NK-92 (cell line): ENCODE measurements around the gene HMOX1.

Experiments
- DNase-seq: peaks from one replicate; lab custom pipeline; 2025; ENCODE audit not compliant: unreplicated experiment; lab: John Stamatoyannopoulos, UW

Gene HMOX1

DNA sequence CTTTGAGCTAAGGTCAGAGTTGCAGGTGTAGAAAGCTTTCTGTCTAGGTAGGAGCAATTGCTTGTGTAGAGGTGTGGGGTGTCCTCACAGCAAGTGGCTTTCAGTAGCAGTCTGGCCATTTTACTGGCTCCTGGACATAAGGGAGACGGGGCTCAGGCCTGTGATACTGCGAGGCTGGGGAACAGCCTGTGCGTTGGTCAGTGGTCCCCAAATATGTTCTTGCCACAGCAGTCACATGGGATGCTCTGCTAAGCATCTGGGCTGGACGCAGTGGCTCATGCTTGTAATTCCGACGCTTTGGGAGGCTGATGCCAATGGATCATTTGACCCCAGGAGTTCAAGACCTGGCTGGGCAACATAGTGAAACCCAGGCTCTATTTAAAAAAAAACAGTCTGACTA is 21.0 kb downstream of the HMOX1 start:
- DNase-seq = no peak

- DNase-seq = no peak
These were observed 22.5 kb downstream of the HMOX1 start for GRCh38 chr22:35403356-35403755.

DNA sequence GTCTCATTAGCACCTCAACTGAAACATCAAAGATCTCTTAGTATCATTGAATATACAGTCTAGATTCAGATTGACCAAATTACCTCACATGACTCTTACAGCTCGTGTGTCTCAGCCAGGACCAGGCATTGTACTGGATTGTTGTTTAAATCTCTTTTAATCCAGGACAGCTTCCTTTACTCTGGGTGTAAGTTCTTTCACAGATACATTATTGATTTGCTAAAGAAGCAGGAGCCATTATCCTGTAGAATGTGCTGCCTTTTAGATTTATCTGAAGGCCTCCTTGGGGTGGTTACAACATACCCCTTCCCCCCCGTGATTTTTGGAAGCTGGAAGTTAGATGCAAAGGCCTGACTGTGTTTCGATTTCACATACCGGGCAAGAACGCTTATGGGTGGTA is 23.3 kb downstream of the HMOX1 start:
- DNase-seq = no peak

GRCh38 chr22:35406443-35406842 is 25.5 kb downstream of the HMOX1 start:
- no peak for DNase-seq

DNA sequence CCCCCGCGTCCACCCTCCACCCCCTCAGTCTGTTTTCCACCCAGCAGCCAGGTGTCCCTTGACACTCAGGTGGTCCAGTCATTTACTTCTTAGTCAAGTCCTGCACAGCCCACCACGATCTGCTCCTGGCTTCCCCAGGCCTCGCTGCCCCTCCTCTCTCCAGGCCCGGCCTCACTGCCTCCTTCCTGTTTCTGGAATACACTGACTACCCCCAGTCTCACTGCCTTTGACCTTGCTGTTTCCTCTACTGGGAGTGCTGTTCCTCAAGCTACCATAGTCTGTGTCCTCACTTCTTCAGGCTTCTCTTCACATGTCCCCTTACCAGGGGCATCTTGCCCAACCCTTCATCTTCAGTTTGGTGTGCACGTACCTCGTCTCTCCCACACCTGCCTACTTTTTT is 26.5 kb downstream of the HMOX1 start:
- no peak for DNase-seq

DNA sequence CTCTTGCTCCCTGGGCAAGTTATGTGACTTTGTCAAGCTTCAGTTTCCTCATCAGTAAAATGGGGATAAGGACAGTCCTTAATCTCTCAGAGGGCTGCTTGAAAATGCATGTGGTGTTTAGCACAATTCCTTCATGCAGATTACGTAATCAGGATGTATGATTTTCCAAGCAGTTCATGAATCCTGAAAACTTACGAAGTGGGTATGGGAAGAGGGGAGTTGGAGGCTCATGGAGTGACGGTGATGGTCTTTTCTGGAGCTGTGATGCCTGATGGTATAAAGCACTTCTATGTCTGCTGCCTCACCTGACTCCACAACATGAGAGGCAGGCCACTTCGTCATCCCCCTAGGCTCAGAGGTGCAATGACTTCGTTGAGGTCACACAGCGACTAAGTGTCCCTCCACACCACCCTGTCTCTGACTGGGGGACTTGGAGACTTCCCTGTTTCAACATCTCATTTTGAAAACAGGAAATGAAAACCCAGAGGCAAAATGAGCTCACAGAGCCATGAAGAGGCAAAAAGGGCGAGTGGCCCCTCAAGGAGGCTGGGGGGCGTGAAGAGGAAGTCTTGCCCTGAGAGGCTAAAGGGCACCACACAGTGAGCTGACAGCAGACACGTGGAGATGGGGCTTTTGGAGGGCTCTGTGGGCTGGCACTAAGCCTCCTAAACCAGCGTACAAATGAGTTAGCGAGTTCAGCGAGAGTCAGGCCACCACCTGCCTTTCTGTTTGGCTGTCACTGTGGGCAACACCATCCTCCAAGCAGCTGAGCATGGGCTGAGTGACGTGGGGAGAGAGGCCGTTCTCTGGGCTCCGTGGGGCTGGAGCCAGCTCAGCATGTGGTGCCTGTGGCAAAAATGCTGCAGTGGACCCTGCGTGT is 29.1 kb downstream of the HMOX1 start:
- no peak for DNase-seq

- no peak for DNase-seq
These were observed 29.8 kb downstream of the HMOX1 start for GRCh38 chr22:35410663-35411034.

- DNase-seq = no peak
These were observed 30.2 kb downstream of the HMOX1 start for GRCh38 chr22:35411102-35411501.

DNA sequence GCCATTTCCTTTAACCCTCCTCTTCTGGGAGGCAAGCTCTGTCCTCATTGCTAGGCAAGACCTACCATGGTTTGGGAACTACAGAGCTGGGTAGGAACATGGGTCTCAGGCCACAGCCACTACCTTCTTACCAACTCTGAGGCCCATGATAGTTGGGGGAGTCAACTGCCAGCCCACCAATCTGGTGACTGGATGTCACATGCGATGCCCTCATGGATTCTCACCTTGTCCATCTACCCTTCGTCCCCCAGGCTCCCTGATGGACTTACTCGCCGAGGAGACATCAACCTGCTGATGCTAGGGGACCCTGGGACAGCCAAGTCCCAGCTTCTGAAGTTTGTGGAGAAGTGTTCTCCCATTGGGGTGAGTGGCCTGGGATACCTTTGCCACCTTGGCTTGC is 32.7 kb downstream of the HMOX1 start:
- no peak for DNase-seq

- DNase-seq = no peak
These were observed 36.7 kb downstream of the HMOX1 start for GRCh38 chr22:35417606-35418005.

GRCh38 chr22:35418088-35418487 is 37.2 kb downstream of the HMOX1 start:
- DNase-seq = no peak

DNA sequence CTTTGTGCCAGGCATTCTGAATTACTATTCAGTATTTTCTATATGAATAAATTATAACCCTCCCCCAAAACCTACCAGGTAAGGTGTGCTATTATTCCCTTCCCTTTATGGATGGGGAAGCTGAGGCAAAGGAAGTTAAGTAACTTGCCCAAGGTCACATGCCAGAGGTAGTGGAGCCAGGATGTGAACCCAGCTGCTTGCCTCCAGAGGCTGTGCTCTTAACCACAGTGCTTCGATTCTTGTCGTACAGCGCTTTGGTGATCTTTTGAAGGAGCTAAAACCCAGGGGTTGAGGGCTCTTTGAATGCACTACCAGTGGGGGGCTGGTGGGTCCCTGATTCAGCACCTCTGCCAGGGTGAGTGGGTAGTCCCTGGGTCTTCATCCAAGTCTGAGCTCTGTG is 37.8 kb downstream of the HMOX1 start:
- DNase-seq = no peak

DNA sequence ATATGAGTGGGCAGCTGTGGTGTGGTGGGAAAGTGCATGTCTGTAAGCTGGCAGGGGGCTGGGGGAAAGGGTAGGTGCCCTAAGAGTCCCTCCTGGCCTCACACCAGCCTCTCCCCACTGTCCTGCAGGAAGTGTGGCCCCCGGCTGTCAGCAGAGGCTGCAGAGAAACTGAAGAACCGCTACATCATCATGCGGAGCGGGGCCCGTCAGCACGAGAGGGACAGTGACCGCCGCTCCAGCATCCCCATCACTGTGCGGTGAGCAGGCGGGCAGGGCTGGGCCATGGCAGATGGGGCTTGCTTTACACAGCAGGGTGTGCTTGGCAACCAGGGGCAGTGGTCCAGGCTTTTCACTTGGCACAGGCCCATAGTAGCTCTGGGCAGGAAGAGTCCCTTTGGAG is 38.9 kb downstream of the HMOX1 start:
- DNase-seq = no peak

DNA sequence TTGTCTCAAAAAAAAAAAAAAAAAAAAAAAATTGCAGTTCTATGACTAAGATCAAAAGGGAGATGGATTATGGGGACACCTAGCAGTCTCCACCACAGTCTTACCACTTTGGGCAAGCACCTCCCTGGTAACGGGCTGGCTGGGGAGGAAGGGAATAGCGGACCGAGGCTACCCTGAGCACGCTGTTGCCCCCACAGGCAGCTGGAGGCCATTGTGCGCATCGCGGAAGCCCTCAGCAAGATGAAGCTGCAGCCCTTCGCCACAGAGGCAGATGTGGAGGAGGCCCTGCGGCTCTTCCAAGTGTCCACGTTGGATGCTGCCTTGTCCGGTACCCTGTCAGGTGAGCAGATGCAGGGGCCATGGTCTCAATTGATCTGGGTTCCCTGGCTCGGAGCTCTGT is 40.2 kb downstream of the HMOX1 start:
- no peak for DNase-seq

- DNase-seq = no peak
These were observed 41.2 kb downstream of the HMOX1 start for GRCh38 chr22:35422145-35422544.

- no peak for DNase-seq
These were observed 42.0 kb downstream of the HMOX1 start for GRCh38 chr22:35422936-35423335.

- DNase-seq = no peak
These were observed 43.2 kb downstream of the HMOX1 start for GRCh38 chr22:35424081-35424480.

GRCh38 chr22:35424761-35425160 is 43.9 kb downstream of the HMOX1 start:
- no peak for DNase-seq

DNA sequence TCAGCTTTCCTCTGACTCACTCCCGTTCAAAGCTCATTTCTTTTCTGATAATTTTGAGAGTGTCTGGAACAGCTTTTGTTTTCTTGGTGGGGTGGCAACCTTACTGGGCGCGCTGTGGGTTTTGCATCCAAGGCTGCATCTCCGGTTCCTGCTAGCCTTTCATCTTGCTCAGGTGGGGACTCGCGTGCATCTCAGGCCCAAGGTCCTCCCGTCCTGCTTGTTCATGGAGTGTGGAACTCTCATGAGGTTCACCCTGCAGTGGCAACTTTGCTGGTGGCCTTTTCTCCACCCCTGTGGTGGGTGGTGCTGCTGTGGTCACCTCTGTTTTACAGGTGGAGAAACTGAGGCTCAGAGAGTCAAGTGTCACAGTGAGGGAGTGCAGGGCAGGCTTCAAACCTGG is 44.6 kb downstream of the HMOX1 start:
- no peak for DNase-seq

DNA sequence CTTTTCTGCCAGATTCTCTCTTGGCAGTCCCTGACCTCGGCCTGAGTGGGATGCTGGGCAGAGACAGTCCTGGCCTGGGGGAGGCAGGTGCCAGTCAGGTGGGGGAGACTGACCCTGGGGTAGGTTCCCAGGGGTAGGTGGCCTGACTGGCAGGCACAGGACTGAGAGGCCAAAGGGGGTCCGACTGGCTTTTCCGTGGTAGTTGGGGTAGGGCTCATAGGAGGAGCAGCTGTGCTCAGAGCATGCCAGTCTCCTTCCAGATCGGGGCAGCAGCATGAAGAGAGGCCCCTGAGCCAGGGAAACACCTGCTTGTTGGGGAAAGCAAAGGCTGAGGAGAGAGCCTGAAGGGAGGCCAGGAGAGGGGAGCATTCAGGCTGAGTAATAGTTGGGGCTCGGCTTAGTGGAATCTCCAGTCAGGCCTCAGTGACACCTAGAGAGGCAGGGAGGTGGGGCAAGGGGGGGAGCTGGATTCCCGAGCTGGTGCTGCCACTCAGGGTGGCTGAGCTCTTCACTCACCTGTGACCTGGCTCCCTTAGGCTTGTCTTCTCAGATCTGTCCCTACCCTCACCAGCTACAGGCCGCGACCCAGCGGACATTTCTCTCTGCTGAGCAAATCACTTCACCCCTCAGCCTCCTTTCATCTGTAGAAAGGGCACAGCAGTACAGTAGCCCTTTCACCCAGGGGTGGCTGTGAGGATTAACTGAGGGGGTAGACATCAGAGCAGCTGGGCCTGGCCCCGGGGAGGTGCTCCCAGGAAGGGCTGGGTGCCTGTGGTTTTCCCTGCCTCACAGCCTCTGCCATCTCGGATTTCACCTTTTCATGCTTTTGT is 45.3 kb downstream of the HMOX1 start:
- DNase-seq = no peak

DNA sequence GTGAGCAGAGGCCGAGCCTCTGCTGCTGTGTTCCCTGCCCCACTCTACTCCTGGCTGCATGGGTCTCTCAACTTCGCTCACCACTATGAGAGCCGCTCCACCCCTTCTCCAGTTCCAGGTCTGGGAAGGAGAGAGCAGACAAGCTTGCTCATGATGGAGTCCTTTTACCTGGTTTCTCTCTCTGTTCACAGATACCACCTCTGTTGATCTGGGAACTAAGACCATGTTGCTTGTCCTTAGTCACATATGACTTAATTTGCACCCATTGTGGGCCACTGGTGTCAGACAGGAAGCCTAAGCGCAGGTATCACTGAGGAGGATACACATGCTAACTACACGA is 45.9 kb downstream of the HMOX1 start:
- DNase-seq = no peak

DNA sequence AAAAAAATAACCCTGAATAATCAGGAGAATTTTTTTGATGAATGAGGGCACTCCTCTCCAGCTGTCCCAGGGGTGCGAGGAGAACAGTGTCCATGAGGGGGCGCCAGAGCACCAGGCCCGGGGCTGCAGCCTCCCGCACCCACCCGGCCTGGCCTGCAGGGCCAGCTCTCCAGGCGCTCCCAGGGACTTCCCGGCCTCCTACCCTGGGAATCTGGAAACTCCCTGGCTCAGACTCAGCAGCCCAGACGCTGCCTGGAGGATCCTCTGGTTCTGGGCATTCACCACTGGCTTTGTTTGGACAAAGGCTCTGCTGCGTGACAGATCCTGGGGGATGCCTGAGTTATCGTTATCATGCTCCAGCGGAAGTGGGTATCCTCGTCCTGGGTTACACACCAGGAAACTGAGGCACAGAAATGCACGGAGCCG is 50.0 kb downstream of the HMOX1 start:
- DNase-seq = no peak
